Stimulated activated effector memory CD8-positive, alpha-beta T cell treated with anti-CD3 and anti-CD28 coated beads, Interleukin-12 subunit alpha, Interleukin-12 subunit beta, amount 100 ng/mL, for 72 hours (primary cell): ENCODE data around the gene RAB20.
"Not testable (repeated sequence)": the region's sequence is repeated elsewhere in the genome, so short reads cannot be mapped to it uniquely, and the experiment has no call there.

Experiments used
- ATAC-seq: fragments of 150-1000 bp; cut with Tn5 transposase; 2 replicates; pipeline ENCODE4 v1.10.0; 2021
- DNase-seq, 2 donors: peaks; one replicate each; pipeline ENCODE4 v3.0.0; 2021 to 2022; ENCODE audit warnings: low spot score in 2 of 2
- H3K27ac Mint-ChIP-seq: one replicate; pipeline ENCODE4 v1.8.0; 2022; ENCODE audit warnings: mild to moderate bottlenecking, mixed read lengths
- H3K36me3 Mint-ChIP-seq: one replicate; pipeline ENCODE4 v1.8.0; 2022; ENCODE audit warnings: mild to moderate bottlenecking, mixed read lengths
- H3K4me1 Mint-ChIP-seq: one replicate; pipeline ENCODE4 v1.8.0; 2022; ENCODE audit warnings: mixed read lengths
- H3K4me3 Mint-ChIP-seq: one replicate; pipeline ENCODE4 v1.8.0; 2022; ENCODE audit warnings: mild to moderate bottlenecking, mixed read lengths
- H3K9me3 Mint-ChIP-seq: one replicate; pipeline ENCODE4 v1.8.0; 2022; ENCODE audit warnings: mixed read lengths

RAB20 gene

DNA sequence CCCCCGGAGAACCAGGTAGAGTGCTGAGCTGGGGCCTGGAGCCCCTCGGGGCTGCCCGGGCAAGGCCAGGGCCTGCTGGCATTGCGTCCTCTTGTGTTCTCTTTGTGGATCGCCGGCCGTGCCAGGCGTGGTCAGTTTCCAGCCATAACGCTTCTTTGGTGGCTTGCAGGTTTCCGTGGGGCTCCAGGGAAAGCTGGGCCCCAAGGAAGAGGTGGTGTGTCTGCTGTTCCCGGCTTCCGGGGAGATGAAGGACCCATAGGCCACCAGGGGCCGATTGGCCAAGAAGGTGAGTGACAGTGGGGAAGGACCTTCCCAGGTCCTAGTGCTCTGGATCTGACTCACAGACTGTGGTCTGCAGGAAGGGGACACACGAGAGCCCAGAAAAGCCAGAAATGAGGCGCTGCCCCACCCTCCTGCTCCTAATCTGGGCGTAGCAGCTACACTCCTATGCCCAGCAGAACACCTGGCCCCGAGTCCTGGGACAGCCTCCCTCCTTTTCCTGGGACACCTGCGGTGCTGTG, 57.5 kb downstream of the RAB20 start:
- no peak for DNase-seq
- Mint-ChIP-seq H3K4me3 (no peak overlapping the region), H3K36me3 (no peaks in the 10 kb centered on the region), H3K27ac (no peak overlapping the region), H3K9me3 (no peaks in the 10 kb centered on the region), H3K4me1 (no peaks in the 10 kb centered on the region)
- ATAC-seq: no peak

DNA sequence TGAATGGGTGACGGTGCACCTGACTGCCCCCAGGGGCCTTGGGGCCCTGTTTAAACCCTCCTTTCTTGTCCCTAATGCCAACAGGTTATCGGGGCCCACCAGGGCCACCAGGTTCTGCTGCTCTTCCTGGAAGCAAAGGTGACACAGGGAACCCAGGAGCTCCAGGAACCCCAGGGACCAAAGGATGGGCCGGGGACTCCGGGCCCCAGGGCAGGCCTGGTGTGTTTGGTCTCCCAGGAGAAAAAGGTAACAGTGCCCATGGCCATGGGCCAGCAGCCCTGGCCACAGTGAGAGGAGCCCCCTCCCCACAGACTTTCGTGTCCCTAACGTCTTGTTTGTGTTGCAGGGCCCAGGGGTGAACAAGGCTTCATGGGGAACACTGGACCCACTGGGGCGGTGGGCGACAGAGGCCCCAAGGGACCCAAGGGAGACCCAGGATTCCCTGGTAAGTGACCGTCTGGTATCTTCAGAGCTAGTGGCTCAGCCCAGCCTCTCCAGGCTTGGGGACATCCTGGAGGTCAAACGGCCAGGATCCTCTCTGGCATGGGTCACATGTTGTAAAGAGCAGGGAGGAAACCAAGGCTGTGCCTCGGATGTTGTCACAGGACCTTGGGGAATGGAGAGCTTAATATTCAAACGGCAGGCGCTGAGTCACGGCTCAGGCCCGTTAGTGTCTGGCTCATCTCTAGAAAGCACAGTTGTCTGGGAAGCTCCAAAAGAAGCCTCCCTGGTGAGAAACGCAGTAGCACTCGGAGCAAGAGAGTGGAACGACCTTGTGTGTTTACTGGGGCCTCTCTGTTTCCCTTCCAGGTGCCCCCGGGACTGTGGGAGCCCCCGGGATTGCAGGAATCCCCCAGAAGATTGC, 58.3 kb downstream of the RAB20 start:
- ATAC-seq (no peak), DNase-seq (no peak)
- Mint-ChIP-seq H3K27ac (no peak overlapping the region), H3K4me1 (no peaks in the 10 kb centered on the region), H3K36me3 (no peaks in the 10 kb centered on the region), H3K9me3 (no peaks in the 10 kb centered on the region), H3K4me3 (no peak overlapping the region)

DNA sequence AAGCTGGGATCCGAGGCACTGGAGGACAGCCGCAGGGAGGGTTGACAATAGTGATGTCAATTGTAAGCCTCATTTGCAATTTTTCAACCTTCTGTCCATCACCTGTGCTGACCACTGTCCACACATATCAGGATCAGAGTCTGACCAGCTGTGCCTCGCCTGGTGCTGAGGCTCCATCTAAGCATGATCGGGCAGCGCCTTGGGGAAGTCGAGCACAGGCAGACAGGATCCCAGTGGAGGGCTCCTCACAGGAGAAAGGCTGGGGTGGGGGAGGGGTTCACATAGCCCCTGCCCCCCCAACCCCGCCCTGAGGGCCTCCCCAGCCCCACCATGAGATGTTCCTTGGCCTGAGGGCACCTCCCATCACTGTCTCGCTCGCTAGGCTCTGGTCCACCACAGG, 60.3 kb downstream of the RAB20 start:
- no peaks in the 10 kb centered on the region for H3K4me1 Mint-ChIP-seq
- H3K27ac Mint-ChIP-seq: no peak overlapping the region
- DNase-seq (no peak), ATAC-seq (no peak)
- H3K4me3 Mint-ChIP-seq: no peak overlapping the region
- H3K9me3 Mint-ChIP-seq: no peaks in the 10 kb centered on the region
- no peaks in the 10 kb centered on the region for H3K36me3 Mint-ChIP-seq

DNA sequence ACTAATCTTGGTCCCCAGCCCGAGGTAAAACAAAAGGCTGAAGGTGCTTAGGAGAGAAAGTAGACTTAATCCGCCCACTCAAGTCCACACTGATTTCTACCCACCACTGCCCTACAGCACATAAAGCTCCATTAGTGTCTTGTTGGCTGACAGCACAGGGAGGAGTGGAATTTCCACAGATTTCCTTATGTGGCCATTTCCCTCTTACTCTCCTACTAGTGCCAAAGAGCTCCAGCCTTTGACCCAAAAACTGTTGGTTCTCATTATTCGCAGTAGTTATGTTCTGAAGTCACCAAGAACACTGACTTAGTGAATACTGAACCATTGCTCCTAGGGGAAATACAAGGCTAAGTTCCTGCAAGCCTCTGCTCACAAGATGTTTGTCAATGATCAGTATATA, 61.2 kb downstream of the RAB20 start:
- H3K4me1 Mint-ChIP-seq: no peaks in the 10 kb centered on the region
- H3K27ac Mint-ChIP-seq: no peak overlapping the region
- no peak overlapping the region for H3K4me3 Mint-ChIP-seq
- H3K36me3 Mint-ChIP-seq: no peaks in the 10 kb centered on the region
- ATAC-seq (no peak), DNase-seq (no peak)
- no peaks in the 10 kb centered on the region for H3K9me3 Mint-ChIP-seq

DNA sequence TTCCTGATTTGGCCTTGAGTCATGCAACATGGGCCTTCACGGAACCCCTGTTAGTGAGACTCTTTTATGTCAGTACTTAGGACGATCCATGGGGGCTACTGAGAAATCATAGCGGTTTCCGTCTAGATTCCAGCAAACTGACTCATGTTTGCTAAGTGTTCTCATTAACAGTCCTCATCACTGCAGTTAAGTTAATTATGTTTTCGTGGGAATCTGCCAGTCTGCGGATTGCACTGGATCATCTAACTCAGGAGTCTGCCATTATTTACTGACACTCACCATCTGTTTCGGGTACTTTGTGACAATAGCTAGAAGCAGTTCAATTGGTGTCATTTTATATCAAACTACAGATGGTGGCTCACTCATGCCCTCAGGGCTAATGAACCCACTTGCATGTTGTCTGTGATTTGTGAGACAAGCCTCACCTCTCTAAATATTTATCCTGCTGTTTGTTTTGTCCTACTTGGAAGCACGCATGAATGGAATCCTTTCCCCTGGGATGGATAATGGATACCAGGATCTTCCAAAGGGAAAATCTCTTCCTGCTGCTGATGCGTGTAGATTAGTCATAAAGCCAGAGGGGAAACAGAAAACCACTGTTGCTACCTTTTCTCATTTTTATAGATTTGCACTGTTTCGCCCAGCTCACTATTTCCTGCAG, 61.8 kb downstream of the RAB20 start:
- Mint-ChIP-seq H3K36me3 (no peaks in the 10 kb centered on the region), H3K4me3 (no peak overlapping the region), H3K4me1 (no peaks in the 10 kb centered on the region), H3K27ac (no peak overlapping the region), H3K9me3 (no peaks in the 10 kb centered on the region)
- no peak for ATAC-seq
- no peak for DNase-seq

DNA sequence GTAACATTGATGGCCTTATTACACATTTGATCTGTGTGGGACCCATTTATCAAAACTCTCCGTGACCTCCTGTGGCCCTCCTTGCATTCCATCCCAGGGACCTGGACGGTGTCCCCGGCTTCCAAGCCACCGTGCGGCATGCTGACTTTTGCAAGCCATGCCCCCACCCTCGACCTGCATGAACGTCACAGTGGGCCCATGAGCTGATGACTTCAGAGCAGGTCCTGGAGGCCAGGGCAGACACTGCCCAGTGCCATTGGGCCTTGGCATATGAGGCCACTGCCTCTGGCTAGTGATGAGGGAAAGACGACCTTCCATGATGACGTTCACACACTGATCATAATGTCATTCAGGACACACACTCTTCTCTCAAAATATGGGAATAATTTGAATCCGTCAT, 62.8 kb downstream of the RAB20 start:
- H3K36me3 Mint-ChIP-seq: no peaks in the 10 kb centered on the region
- H3K27ac Mint-ChIP-seq: no peak overlapping the region
- no peak overlapping the region for H3K4me3 Mint-ChIP-seq
- DNase-seq (no peak), ATAC-seq (no peak)
- no peaks in the 10 kb centered on the region for H3K9me3 Mint-ChIP-seq
- H3K4me1 Mint-ChIP-seq: no peaks in the 10 kb centered on the region

DNA sequence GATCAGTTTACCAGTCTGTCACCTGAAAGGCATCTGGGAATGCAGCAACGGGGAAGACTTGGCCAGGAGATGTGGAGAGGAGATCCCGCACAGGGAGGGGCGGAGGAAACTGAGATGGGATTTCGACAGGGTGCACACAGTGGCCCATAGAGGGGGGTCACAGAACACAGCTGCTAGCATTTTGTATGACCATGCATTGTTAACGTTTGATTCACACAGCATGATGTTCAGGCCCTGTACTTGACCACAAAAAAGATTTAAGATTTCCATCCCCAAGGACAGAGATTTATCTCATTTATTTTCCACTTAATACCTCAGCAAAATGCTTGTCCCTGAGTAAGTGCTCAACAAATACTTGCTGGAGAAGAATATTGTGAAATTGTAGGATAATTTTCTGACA, 63.2 kb downstream of the RAB20 start:
- Mint-ChIP-seq H3K4me1 (no peaks in the 10 kb centered on the region), H3K9me3 (no peaks in the 10 kb centered on the region), H3K27ac (no peak overlapping the region), H3K36me3 (no peaks in the 10 kb centered on the region), H3K4me3 (no peak overlapping the region)
- ATAC-seq: no peak
- no peak for DNase-seq

DNA sequence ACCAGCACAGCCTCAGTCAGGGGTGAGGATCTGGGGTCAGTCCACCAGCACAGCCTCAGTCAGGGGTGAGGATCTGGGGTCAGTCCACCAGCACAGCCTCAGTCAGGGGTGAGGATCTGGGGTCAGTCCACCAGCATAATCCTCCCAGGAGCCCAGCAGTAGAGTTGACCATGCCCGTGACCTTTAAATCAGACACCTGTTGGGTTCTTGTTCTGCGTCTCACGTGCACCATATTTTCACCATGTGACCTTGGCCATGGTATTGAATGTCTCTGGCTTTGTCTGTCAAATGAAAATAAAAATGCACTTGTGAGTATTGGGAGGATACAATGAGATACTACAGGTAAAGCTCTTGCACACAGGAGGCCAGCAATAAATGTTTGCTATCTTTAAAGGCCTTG, 63.6 kb downstream of the RAB20 start:
- DNase-seq, H3K9me3 Mint-ChIP-seq, H3K4me3 Mint-ChIP-seq, ATAC-seq, H3K36me3 Mint-ChIP-seq, H3K4me1 Mint-ChIP-seq, H3K27ac Mint-ChIP-seq: not testable (repeated sequence)

DNA sequence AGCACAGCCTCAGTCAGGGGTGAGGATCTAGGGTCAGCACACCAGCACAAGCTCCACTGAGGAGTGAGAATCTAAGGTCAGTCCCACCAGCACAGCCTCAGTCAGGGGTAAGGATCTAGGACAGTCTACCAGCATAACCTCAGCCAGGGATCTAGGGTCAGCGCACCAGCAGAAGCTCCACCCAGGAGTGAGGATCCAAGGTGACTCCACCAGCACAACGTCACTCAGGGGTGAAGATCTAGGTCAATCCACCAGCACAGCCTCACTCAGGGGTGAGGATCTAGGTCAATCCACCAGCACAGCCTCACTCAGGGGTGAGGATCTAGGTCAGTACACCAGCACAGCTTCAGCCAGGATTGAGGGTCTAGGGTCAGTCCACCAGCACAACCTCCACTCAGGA, 64.5 kb downstream of the RAB20 start:
- no peaks in the 10 kb centered on the region for H3K9me3 Mint-ChIP-seq

DNA sequence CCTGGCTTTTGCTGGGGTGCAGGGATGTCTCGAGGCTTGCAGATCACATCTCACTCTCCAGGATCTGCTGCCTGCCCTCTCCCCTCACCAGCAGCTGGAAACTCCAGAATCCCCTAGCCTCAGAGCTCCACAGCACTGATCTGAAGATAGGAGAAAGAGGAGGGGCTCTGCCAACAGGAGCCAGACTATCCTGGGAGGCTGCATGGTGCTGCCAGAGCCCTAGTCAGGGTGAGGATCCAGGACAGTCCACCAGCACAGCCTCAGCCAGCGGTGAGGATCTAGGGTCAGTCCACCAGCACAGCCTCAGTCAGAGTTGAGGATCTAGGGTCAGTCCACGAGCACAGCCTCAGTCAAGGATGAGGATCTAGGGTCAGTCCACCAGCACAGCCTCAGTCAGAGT, 65.2 kb downstream of the RAB20 start:
- no peak overlapping the region for H3K4me3 Mint-ChIP-seq
- no peaks in the 10 kb centered on the region for H3K9me3 Mint-ChIP-seq
- no peak overlapping the region for H3K27ac Mint-ChIP-seq
- ATAC-seq: no peak
- no peaks in the 10 kb centered on the region for H3K4me1 Mint-ChIP-seq
- no peak for DNase-seq
- H3K36me3 Mint-ChIP-seq: no peaks in the 10 kb centered on the region

More for the DNA sequence above, 64.5 kb downstream of the RAB20 start:
- Mint-ChIP-seq H3K4me3 (no peak overlapping the region), H3K36me3 (no peaks in the 10 kb centered on the region), H3K4me1 (no peaks in the 10 kb centered on the region), H3K27ac (no peak overlapping the region)
- DNase-seq (no peak), ATAC-seq (no peak)

DNA sequence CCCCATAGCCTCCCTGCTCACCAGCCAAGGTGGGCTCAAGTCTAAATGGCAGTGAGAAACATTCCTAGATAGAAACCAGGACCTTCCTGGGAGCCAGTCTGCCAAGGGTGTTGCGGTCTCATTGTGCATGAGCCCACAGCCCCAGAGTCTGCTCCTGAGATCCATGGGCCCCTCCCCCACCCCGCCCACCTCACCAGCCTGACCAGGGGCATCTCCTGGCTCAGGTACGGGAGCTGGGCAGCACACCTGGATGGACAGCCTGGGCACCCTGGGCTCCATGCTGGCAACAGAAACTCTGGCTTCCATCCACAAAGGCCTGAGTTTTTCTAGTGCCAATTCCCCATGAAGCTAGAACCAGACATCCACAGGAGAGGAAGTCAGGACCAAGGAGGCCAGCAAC, 65.6 kb downstream of the RAB20 start:
- no peak for ATAC-seq
- H3K36me3 Mint-ChIP-seq: no peaks in the 10 kb centered on the region
- H3K27ac Mint-ChIP-seq: no peak overlapping the region
- no peaks in the 10 kb centered on the region for H3K9me3 Mint-ChIP-seq
- H3K4me3 Mint-ChIP-seq: no peak overlapping the region
- DNase-seq: no peak
- no peaks in the 10 kb centered on the region for H3K4me1 Mint-ChIP-seq

DNA sequence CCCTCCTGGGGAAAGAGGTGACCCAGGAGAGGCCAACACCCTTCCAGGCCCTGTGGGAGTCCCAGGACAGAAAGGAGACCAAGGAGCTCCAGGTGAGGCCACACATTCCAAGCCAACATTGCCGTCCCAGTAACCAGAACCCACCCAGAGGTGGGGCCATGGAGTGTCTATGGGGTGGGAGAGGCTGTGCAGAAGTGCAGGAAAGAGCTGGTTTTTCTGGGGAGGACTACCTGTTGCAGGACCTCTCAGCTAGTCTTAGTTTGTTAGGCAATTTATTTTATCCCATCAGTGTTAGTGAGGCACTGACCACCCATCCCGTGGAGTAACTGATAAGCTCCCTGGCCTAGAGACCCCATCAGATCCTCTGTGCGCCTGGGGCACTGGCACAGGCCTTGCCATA, 66.1 kb downstream of the RAB20 start:
- Mint-ChIP-seq H3K9me3 (no peaks in the 10 kb centered on the region), H3K27ac (no peak overlapping the region), H3K4me1 (no peaks in the 10 kb centered on the region), H3K4me3 (no peak overlapping the region), H3K36me3 (no peaks in the 10 kb centered on the region)
- DNase-seq: no peak
- no peak for ATAC-seq

DNA sequence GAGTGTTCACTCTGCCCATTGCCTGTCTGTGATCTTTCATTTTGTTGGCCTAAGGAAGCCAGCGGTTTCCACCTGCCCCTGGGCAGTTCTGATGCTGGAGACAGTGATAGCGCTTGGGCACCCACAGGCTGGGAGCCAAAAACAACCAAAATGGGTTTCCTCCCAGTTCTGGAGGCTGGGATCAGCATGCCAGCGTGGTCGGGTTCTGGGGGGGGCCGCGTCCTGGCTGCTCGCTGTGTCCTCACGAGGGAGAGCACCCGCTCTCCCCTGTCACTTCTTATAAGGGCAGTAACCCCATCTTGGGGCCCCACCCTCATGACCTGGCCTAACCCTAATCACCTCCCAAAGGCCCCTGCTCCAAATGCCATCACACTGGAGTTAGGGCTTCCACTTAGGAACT, 67.9 kb downstream of the RAB20 start:
- Mint-ChIP-seq H3K36me3 (no peaks in the 10 kb centered on the region), H3K4me1 (no peaks in the 10 kb centered on the region), H3K4me3 (no peak overlapping the region), H3K27ac (no peak overlapping the region), H3K9me3 (no peaks in the 10 kb centered on the region)
- ATAC-seq (no peak), DNase-seq (no peak)

DNA sequence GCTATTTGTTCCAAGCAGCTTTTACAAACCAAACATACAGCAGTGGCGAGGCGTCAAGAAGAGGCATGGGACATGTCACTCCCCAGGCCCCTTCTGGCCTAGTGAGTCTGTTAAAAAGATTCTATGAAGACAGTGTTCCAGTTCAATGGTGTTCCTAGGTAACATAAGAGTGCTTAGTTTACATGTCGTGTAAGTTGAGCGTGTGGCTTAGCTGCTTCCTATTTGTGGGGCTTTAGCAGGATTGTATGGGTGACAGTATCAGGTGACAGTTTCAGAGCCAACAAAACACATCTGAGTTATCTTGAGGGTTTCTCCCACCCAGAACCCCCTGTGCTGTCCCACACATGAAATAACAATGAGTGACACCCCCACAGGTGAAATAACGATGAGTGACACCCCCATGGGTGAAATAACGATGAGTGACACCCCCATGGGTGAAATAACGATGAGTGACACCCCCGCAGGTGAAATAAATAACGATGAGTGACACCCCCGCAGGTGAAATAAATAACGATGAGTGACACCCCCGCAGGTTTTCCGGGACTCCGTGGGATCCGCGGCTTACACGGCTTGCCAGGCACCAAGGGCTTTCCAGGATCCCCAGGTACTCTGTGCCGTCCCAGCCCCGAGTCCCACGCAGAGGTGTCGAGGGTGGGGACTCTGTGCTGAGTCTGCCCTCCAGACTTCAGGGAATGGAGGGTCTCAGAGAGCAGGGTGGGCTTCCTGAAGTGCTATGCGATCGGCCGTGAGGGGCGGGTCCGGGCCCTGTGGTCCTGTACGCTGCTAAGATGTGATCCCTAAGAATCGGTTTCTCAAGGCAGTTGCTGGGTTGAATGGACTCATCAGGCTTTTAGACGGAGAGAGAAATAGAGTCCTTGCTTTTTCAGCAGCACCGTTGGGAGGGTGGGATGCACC, 68.6 kb downstream of the RAB20 start:
- Mint-ChIP-seq H3K4me1 (no peaks in the 10 kb centered on the region), H3K4me3 (no peak overlapping the region), H3K27ac (no peak overlapping the region), H3K36me3 (no peaks in the 10 kb centered on the region), H3K9me3 (no peaks in the 10 kb centered on the region)
- DNase-seq: no peak
- no peak for ATAC-seq

DNA sequence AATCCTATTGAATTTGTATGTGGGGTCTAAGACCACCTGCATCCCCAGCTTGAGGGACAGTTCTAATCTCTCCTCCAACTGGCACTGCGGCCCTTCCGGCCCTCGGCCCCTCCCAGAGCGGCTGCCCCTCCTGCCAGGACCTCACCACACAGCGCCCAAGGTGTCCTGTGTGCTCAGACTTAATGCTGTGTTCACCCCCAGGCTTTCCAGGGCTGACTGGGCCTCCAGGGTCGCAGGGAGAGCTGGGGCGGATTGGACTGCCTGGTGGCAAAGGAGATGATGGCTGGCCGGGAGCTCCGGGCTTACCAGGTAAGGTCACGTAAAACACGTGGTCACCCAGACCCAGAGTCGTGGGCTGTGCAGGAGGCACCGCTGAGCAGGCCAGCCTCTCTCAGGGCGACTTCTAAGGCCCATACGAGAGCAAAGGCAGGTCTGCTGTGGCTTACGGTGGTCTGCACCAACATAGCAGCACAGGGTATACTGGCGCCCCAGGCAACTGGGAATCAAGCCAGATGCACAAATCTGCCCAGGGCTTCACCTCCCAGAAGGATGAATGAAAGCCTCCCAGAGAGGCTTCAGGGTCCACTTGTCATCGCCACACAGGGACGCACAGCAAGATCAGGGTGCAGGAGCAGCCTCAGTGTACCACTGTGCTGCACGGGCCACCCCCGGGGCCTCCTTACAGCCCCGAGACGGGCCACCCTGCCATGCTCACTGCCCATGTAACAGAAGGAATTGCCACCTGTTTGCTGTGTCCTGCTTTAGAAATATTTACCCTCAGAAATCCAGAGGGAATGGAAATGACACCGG, 69.4 kb downstream of the RAB20 start:
- Mint-ChIP-seq H3K27ac (no peak overlapping the region), H3K9me3 (no peaks in the 10 kb centered on the region), H3K4me1 (no peaks in the 10 kb centered on the region), H3K4me3 (no peak overlapping the region), H3K36me3 (no peaks in the 10 kb centered on the region)
- ATAC-seq (peak; percentile 29), DNase-seq (no peak)
